ENCODE data around the gene OVOL1.

OVOL1 gene

GRCh38 chr11:65793144-65793581 lies 6.3 kb downstream of the OVOL1 start:
- no peak for DNase-seq

- DNase-seq = no peak
Measured at GRCh38 chr11:65793625-65794400, 7.0 kb downstream of the OVOL1 start.

- no peak for DNase-seq
Measured at GRCh38 chr11:65794570-65795510, 8.0 kb downstream of the OVOL1 start.

GRCh38 chr11:65796726-65797601 lies 10.1 kb downstream of the OVOL1 start:
- DNase-seq = no peak

- DNase-seq = no peak
Measured at GRCh38 chr11:65797711-65798110, 10.8 kb downstream of the OVOL1 start.

GRCh38 chr11:65798882-65799281 lies 12.0 kb downstream of the OVOL1 start:
- DNase-seq = no peak

GRCh38 chr11:65801153-65801987 lies 14.5 kb downstream of the OVOL1 start:
- no peak for DNase-seq

GRCh38 chr11:65802841-65803240 lies 16.0 kb downstream of the OVOL1 start:
- DNase-seq = no peak

GRCh38 chr11:65803797-65804492 lies 17.1 kb downstream of the OVOL1 start:
- DNase-seq = no peak

- no peak for DNase-seq
Measured at GRCh38 chr11:65806979-65807378, 20.1 kb downstream of the OVOL1 start.

GRCh38 chr11:65808744-65809341 lies 22.0 kb downstream of the OVOL1 start:
- no peak for DNase-seq

- DNase-seq = no peak
Measured at GRCh38 chr11:65809496-65809895, 22.6 kb downstream of the OVOL1 start.

GRCh38 chr11:65810046-65810868 lies 23.4 kb downstream of the OVOL1 start:
- DNase-seq = no peak

- no peak for DNase-seq
Measured at GRCh38 chr11:65811764-65812475, 25.1 kb downstream of the OVOL1 start.

- no peak for DNase-seq
Measured at GRCh38 chr11:65814131-65814985, 27.5 kb downstream of the OVOL1 start.

- DNase-seq = no peak
Measured at GRCh38 chr11:65814986-65815565, 28.2 kb downstream of the OVOL1 start.

GRCh38 chr11:65816696-65817095 lies 29.8 kb downstream of the OVOL1 start:
- no peak for DNase-seq
